Measurements from ENCODE around the gene ITPK1.

The ITPK1 gene

GRCh38 chr14:93028724-93029076 is 87.0 kb downstream of the ITPK1 start:
- no peak for DNase-seq (ENCODE audit: low read depth in 2 of 2)

- DNase-seq (ENCODE audit: low read depth in 2 of 2), result no peak
Measured at GRCh38 chr14:93027810-93028723, 87.7 kb downstream of the ITPK1 start.

- no peak for DNase-seq (ENCODE audit: low read depth in 2 of 2)
Measured at GRCh38 chr14:93026339-93026738, 89.4 kb downstream of the ITPK1 start.

- no peak for DNase-seq (ENCODE audit: low read depth in 2 of 2)
Measured at GRCh38 chr14:93025055-93025454, 90.7 kb downstream of the ITPK1 start.

- DNase-seq (ENCODE audit: low read depth in 2 of 2), result no peak
Measured at GRCh38 chr14:93024493-93024892, 91.2 kb downstream of the ITPK1 start.

GRCh38 chr14:93023802-93024434 is 91.8 kb downstream of the ITPK1 start:
- DNase-seq (ENCODE audit: low read depth in 2 of 2), result no peak

- DNase-seq (ENCODE audit: low read depth in 2 of 2), result no peak
Measured at GRCh38 chr14:93023039-93023438, 92.7 kb downstream of the ITPK1 start.

- no peak for DNase-seq (ENCODE audit: low read depth in 2 of 2)
Measured at GRCh38 chr14:93019970-93020369, 95.8 kb downstream of the ITPK1 start.

- no peak for DNase-seq (ENCODE audit: low read depth in 2 of 2)
Measured at GRCh38 chr14:93019367-93019843, 96.3 kb downstream of the ITPK1 start.

GRCh38 chr14:93018366-93018765 is 97.4 kb downstream of the ITPK1 start:
- DNase-seq (ENCODE audit: low read depth in 2 of 2), result no peak

GRCh38 chr14:93017898-93018297 is 97.8 kb downstream of the ITPK1 start:
- DNase-seq (ENCODE audit: low read depth in 2 of 2), result no peak

- DNase-seq (ENCODE audit: low read depth in 2 of 2), result no peak
Measured at GRCh38 chr14:93017301-93017797, 98.4 kb downstream of the ITPK1 start.

- DNase-seq (ENCODE audit: low read depth in 2 of 2), result no peak
Measured at GRCh38 chr14:93016275-93016845, 99.4 kb downstream of the ITPK1 start.

- DNase-seq (ENCODE audit: low read depth in 2 of 2), result no peak
Measured at GRCh38 chr14:93015505-93015904, 100.2 kb downstream of the ITPK1 start.

- no peak for DNase-seq (ENCODE audit: low read depth in 2 of 2)
Measured at GRCh38 chr14:93015064-93015463, 100.7 kb downstream of the ITPK1 start.

- DNase-seq (ENCODE audit: low read depth in 2 of 2), result no peak
Measured at GRCh38 chr14:93014058-93015023, 101.4 kb downstream of the ITPK1 start.

- no peak for DNase-seq (ENCODE audit: low read depth in 2 of 2)
Measured at GRCh38 chr14:93012951-93013719, 102.6 kb downstream of the ITPK1 start.

- no peak for DNase-seq (ENCODE audit: low read depth in 2 of 2)
Measured at GRCh38 chr14:93012506-93012905, 103.2 kb downstream of the ITPK1 start.

- no peak for DNase-seq (ENCODE audit: low read depth in 2 of 2)
Measured at GRCh38 chr14:93011650-93012325, 103.9 kb downstream of the ITPK1 start.

GRCh38 chr14:93011141-93011529 is 104.6 kb downstream of the ITPK1 start:
- DNase-seq (ENCODE audit: low read depth in 2 of 2), result no peak

All from fibroblast of skin of left biceps (primary cell).